AG08395 (cell line): ENCODE measurements around the gene WWP2.
A peak's percentile ranks its signal among the peaks of the same experiment; 100 is the strongest.
"Not testable (repeated sequence)": the region's sequence is repeated elsewhere in the genome, so short reads cannot be mapped to it uniquely, and the experiment has no call there.

Source experiments
- DNase-seq: peaks from one replicate; pipeline ENCODE4 v3.0.0; 2012; ENCODE audit warnings: mixed read lengths, low spot score

WWP2 gene

GRCh38 chr16:69745959-69746358, 16.2 kb upstream of the WWP2 start:
- DNase-seq = no peak

DNA sequence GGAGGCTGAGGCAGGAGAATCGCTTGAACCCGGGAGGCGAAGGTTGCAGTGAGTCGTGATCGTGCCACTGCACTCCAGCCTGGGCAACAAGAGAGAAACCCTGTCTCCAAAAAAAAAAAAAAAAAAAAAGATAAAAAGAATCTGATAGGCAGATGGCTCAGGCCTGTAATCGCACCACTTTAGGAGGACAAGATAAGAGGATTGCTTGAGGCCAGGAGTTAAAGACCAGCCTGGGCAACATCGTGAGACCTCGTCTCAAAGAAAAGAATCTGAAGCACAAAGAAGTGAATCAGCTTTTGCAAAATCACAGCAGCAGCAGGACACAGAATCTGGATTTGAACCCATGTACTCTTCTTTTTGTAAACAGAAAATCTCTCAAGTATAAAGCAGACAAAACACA, 15.0 kb upstream of the WWP2 start:
- no peak for DNase-seq

DNA sequence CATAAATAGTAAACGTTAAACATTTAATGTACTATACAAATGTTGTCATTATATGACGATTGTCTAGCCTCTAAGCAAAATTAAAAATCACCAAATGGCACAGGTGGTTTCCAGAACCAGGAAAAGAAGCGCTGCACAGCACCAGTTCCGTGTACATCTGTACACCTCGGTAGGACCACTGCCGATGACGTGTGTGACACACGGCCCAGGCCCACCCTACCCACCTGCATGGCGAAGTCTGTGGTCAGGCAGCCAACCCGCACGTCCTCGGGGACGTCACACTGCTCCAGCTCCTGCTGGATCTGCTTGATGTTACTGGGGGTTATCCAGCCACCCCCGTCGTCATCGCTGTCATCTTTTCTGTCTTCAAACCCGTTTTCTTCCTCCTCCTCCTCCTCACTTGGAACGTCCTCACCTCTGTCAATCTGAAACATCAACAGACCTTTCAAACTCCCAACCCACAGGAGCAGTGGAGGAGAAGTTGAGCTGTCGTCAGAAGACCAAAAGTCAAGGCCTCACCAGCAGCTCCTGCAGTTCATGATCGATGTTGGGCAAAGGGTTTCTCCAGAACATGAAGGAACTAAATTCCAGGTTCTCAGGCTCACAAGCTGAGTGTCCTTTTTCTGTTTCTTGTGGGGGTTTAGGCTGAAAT, 13.3 kb upstream of the WWP2 start:
- DNase-seq = no peak

DNA sequence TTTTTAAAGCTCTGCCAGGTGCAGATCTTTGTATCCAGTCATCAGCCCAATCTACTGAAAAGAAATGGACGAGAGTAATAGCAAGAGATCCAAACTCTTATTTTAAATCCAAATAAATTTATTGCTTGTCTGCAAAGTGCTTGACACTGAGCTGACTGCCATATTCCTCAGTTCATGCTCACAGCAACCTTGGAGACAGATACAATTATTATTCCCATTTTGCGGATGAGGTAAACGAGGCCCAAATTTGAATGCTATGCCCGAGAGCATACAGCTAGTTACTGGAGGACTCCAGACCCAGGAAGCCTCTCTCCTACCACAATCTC, 8.0 kb upstream of the WWP2 start:
- no peak for DNase-seq

GRCh38 chr16:69754469-69755310, 7.4 kb upstream of the WWP2 start, which contains the start of gene NOB1:
Gene NOB1, minus strand, starts transcription at chr16:69754926. Its CDS starts 16 bp downstream, at chr16:69754910.
- peak; percentile 97 for DNase-seq

DNA sequence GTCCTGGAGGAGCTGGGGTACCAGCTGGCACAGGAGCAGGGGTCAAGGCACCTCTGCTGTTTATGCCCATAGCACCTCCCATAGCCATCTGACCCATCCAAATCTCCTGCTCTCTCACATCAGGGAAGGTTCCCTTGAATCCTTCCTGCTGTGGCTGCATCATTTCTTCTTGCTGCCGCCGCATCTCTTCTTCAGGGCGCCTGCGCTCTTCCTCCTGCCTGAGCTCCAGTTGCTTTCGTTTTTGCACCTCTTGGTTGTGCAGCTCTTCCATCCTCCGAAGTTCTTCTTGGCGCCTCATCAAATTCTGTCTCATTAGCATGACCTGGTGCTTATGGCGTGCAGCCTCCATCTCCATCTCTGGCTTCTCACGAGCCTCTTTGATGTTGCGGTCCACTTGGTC, 5.4 kb upstream of the WWP2 start:
- DNase-seq = no peak

- not testable (repeated sequence) for DNase-seq
These were observed 4.8 kb upstream of the WWP2 start for GRCh38 chr16:69757375-69757774.

DNA sequence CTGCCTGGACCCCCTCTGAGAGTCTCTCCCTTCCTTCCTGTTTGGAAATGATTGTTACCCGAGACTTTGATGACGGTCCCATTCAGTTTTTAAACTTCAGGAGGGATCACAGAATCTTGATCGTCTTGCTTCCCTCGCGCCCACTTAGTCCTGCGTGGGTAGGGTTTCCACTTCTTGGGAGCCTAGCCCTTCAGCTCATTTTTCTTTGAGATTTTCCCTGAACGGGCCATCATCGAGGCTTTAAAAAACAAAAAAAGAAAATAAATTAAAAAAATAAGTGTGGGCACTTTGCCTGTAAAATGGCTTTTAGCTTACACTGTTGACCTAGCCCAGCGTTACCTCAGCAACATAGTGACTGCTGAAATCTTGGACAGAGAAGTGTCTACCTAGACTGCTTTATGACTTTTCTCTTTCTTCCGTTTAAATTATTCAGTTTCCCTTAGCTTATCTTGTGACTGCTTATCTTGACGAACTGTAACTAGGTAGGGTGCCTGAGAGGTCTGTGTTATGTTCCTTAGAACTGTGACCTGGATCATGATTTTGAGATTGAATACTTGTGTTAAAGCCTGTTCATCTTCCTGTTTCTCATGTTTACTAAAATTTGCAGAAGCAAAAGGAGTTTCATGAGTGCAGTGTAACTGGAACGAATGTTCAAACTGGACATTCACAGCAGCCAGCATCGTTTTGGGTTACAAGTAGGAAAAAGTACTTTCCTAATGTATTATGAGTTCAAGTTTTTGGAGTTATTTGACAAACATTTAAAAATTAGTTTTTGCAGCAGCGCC, 874 bp downstream of the WWP2 start:
- DNase-seq = peak; percentile 43

- no peak for DNase-seq
These were observed 1.4 kb downstream of the WWP2 start for GRCh38 chr16:69763599-69763942.

DNA sequence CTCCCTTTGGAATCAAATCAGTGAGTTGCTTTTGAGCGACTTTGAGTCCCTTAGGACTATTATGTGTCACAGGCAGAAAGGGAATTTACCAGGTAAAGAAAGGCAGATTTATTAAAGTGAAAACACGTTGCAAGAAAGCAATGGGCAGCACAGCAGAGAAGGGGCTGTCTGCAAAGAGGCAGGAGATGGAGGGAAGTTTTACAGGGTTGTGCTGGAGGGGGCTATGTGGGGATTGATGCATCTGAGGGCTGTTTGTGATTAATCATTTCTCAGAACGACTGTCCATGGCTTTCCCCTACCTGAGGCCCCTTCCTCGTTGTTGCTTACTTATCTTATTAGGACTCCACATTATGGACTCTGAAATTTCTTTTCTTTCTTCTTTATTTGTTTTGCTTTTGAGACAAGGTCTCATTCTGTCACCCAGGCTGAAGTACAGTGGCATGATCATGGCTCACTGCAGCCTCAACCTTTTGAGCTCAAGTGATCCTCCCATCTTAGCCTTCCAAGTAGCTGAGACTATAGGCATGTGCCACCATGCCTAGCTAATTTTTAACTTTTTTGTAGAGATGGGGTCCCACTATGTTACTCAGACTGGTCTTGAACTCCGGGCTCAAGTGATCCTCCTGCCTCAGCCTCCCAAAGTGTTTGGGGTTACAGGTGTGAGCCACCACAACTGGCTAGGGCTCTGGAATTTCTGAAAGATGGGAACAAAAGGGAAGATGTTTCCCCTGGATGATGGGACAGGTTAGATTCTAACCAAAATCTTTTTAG, 5.5 kb downstream of the WWP2 start:
- no peak for DNase-seq

- DNase-seq = no peak
These were observed 6.5 kb downstream of the WWP2 start for GRCh38 chr16:69768666-69769065.

DNA sequence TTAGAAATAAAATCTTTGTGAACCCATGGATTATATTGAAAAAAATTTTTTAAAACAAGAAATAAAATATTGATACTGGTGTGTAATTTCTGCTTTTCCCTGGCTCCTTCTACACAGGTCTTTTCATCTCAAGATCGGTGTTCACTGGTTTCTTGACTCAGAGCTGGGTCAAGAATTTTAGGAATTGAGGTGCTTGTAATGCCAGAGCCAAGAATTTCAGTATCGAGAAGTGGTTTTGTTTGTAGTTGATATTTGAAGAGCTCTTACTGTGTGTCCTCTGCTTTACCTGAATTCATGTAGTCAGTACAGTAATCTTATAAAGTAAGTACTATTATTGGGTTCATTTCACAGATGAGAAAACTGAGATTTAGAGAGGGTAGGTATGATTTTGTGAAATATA, 7.3 kb downstream of the WWP2 start:
- DNase-seq = no peak

GRCh38 chr16:69771651-69771967, 9.5 kb downstream of the WWP2 start:
- no peak for DNase-seq

DNA sequence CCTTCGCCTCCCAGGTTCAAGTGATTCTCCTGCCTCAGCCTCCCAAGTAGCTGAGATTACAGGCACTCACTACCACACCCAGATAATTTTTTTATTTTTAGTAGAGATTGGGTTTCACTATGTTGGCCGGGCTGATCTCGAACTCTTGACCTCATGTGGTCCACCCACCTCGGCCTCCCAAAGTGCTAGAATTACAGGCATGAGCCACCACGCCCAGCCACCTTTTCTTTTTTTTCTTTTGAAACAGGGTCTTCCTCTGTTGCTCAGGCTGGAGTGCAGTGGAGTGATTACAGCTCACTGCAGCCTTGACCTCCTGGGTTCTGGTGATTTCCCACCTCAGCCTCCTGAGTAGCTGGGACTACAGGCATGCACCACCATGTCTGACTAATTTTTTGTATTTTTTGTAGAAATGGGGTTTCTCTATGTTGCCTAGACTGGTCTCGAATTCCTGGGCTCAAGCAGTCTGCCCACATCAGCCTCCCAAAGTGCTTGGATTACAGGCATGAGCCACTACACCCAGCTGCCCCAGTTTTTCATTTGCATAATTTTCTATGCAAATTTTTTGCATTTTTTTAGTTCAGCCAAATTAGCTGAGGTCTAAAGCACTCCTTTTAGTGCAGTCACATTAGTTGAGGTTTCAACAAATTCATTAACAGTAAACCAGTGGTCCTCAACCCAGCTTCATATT, 11.3 kb downstream of the WWP2 start:
- no peak for DNase-seq

DNA sequence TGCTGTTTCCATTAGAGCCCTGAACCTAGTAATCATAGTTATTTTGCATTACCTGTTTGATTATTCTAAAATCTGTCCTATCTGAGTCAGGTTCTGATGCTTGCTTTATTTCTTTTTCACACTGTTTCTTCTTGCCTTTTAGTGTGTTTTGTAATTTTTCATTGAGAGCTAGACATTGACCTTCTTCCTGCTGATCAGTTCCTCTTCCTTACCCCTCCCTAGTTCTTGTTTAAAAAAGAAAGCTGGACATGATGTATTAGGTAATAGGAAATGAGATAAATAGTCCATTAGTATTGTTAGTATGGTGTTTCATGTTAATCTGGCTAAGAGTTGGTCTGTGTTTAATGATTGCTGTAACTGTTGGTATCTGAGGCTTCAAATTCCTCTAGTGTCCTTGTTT, 13.4 kb downstream of the WWP2 start:
- DNase-seq = no peak

DNA sequence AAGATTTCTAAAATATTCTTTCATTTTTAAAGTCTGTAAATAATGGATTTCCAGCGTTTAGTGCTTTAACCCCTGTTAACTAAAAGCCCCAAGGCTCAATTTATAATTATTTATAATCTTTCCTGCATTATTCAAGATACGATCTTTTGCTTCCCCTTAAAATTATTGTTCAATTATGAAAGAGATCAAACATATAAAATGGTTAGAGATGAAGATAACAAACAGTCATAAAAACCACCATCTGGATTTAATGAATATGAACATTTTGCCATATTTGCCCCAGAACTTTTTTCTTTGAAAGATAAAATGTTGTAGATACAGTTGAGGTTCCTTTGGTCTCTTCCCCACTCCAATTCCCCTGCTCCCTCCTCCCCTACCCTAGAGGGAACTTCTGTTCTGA, 17.6 kb downstream of the WWP2 start:
- DNase-seq = no peak

- DNase-seq = no peak
These were observed 19.0 kb downstream of the WWP2 start for GRCh38 chr16:69781118-69781517.

DNA sequence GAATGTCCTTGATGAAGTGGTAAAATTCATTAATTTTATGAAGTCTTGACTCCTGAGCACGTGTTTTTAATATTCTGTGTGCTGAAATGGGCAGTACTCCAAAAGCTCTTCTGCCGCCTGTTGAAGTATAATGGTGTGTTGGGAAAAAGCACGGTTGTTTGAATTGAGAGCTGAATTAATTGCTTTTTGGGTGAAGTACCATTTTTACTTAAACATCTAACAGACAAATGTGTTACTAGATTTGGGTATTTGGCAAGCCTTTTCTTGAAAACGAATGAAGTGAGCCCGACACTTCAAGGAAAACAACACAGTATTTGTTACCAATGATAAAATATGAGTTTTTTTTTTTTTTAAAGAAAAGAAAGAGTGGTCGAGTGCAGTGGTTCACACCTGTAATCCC, 22.5 kb downstream of the WWP2 start:
- DNase-seq = no peak

- DNase-seq = no peak
These were observed 25.8 kb downstream of the WWP2 start for GRCh38 chr16:69787883-69788282.

- DNase-seq = not testable (repeated sequence)
These were observed 29.3 kb downstream of the WWP2 start for GRCh38 chr16:69791391-69791847.

DNA sequence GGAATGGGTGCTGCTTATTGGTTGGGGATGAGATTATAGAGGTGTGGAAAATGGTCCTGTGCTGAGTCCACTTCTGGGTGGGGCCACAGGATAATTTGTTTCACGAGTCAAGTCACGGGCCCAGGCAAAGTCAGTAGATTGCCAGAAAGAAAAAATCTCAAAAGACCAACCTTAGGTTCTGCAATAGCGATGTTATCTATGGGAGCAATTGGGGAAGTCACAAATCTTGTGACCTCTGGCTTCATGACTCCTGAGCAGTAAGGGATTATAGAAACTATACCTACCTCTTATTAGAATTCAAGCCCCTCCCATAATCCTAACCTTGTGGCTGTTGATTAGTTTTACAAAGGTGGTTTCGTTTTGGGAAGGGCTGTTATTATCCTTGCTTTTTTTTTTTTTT, 31.4 kb downstream of the WWP2 start:
- DNase-seq = no peak

DNA sequence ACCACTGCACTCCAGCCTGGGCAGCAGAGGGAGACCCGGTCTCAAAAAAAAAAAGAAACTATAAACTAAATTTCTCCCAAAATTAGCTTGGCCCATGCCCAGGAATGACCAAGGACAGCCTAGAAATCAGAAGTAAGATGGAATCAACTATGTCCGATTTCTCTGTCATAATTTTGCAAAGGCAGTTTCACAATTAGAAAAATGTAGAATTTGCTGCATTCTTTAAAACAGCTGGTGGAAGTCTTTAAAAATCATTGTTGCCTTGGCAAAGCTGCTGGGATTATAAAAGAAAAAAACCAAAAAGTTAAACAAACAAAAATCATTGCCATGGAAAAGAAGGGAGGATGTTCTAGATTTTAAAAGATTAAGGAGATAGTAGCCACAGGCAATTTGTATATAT, 32.4 kb downstream of the WWP2 start:
- no peak for DNase-seq
